Omental fat pad (tissue), 4 donors: ENCODE results near the gene KCNJ16. TPM values are rescaled to one million over a fixed set of nuclear protein-coding genes. Genes with fewer than 3 reads are reported as not detected.

ENCODE experiments used
- ATAC-seq: fragments of 150-250 bp; one replicate; pipeline ENCODE4 v1.9.1; 2016; ENCODE audit warnings: mild to moderate bottlenecking, moderate library complexity; ENCODE audit not compliant: low FRiP score
- DNase-seq: peaks from one replicate; pipeline ENCODE4 v3.0.0-alpha.2; 2019; ENCODE audit warnings: low spot score
- CTCF ChIP-seq, 3 donors: fragments of 450-650 bp; IDR thresholded peaks; one replicate each; pipeline ENCODE4 v1.5.1; 2016 to 2017; ENCODE audit warnings: antibody characterized with exemption in 3 of 3, mild to moderate bottlenecking in 3 of 3, moderate library complexity in 2 of 3
- total RNA-seq, 4 donors: library from RNA; depleted of rRNA; stranded (reverse); fragments of >200 nt; gene quantifications; one replicate each; pipeline ENCODE4 v1.1.0, GENCODE V29; 2016

KCNJ16 gene
- total RNA-seq, 4 donors from 2014 or later, result 0.24 to 1.4 (median 0.93) TPM

GRCh38 chr17:70050931-70051330 is 24.1 kb upstream of the KCNJ16 start:
- ATAC-seq (peak; percentile 24), DNase-seq (no peak)
- no peak for TF ChIP-seq CTCF (IDR thresholded peaks at IDR 0.05)

DNA sequence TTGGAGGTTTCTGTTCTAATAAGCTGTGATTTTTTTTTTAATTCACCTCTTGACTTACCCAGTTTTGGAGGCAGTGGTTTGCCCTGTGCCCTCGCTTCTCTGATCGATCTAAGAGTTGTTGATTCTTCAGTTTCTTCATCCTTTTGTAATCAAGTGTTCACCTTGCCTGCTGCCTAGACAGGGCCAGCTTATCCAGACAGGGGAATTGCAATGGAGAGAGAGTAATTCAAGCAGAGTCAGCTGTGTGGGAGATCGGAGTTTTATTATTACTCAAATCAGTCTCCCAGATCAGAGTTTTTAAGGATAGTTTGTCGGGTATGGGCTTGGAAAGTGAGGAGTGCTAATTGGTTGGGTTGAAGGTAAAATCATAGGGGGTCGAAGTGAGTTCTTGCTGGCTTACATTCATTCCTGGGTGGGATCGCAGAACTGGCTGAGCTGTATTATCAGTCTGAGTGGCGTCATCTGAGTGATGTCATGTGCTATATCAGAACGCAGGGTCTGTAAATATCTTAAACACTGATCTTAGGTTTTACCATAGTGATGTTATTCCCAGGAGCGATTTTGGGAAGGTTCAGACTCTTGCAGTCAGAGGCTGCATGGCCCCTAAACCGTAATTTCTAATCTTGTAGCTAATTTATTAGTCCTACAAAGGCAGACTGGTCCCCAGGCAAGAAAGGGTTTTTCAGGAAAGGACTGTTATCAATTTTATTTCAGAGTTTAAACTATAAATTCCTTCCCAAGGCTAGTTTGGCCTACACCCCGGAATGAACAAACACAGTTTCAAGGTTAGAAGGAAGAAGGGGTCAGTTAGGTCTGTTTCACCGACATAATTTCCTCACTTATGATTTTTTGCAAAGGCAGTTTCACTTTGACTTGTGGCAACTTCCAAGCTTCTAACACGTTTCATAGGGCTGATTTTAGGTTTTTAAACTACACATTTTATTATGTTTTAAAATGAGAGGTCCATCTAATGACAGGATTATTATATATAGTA is 21.5 kb upstream of the KCNJ16 start:
- DNase-seq (no peak), ATAC-seq (peak; percentile 43)
- TF ChIP-seq CTCF (IDR thresholded peaks at IDR 0.05), result no peak

GRCh38 chr17:70055000-70055399 is 20.0 kb upstream of the KCNJ16 start:
- DNase-seq (no peak), ATAC-seq (no peak)
- no peak for TF ChIP-seq CTCF (IDR thresholded peaks at IDR 0.05)

GRCh38 chr17:70059071-70059470 is 16.0 kb upstream of the KCNJ16 start:
- TF ChIP-seq CTCF (IDR thresholded peaks at IDR 0.05), result no peak
- DNase-seq (no peak), ATAC-seq (no peak)

GRCh38 chr17:70059649-70060048 is 15.4 kb upstream of the KCNJ16 start:
- no peak for TF ChIP-seq CTCF (IDR thresholded peaks at IDR 0.05)
- ATAC-seq (no peak), DNase-seq (no peak)

DNA sequence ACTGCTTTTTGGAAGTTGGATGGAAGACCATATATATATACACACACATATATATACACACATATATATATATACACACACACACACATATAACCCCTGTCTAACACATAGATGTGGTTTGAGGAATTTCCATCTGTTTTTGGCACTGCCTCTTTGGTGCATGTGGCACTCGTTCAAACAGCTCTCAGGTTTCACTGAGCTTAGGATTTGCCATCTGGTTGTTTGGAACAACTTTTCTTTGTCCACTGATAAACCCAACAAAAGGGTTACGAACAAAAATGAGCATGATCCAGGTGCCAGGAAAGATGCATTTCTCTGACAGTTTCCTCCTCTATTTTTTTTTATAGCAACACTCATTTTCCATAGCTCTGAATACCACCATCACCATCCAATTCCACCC is 14.6 kb upstream of the KCNJ16 start:
- DNase-seq (no peak), ATAC-seq (no peak)
- no peak for TF ChIP-seq CTCF (IDR thresholded peaks at IDR 0.05)

DNA sequence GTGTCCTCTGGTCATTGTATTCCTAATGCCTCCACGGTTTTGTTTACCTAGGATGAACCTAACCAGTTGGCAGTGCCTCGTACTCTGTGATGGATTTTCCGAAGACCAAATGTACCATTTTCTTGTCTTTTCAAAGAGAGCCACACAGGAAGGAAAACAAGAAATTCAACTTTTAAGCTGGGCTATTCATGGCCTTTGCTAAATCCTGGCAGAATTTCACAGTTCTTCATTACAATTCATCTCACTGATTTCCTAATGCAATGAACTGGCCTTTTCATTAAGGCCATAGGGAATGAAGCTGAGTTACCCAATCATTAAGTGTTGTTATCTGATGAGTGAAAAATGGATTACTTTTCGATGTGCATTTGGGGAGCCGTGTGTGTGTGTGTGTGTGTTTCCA is 7.9 kb upstream of the KCNJ16 start:
- DNase-seq (no peak), ATAC-seq (no peak)
- TF ChIP-seq CTCF (IDR thresholded peaks at IDR 0.05), result no peak
